Activated CD8-positive, alpha-beta T cell treated with anti-CD3 and anti-CD28 coated beads for 36 hours (primary cell): ENCODE data around the gene ERC2. TPM values are rescaled to one million over a fixed set of nuclear protein-coding genes. Genes with fewer than 3 reads are reported as not detected.

Source experiments
- ATAC-seq: fragments of 200-7000 bp; cut with Tn5 transposase; one replicate; pipeline ENCODE4 v1.10.0; 2021; ENCODE audit warnings: mild to moderate bottlenecking, moderate library complexity
- CTCF ChIA-PET: fragments of 350-600 bp; sonication (Branson Sonifier 250); formaldehyde crosslinking; loops from one replicate; lab custom pipeline; 2021; ENCODE audit warnings: antibody characterized with exemption; lab: Charles Lee
- POLR2A ChIA-PET: fragments of 350-600 bp; sonication (Branson Sonifier 250); formaldehyde crosslinking; loops from one replicate; lab custom pipeline; 2021; ENCODE audit warnings: antibody characterized with exemption; lab: Charles Lee
- DNase-seq: peaks from one replicate; pipeline ENCODE4 v3.0.0-alpha.2; 2020
- H3K27ac Mint-ChIP-seq: one replicate; pipeline ENCODE4 v1.8.0; 2021; ENCODE audit warnings: mild to moderate bottlenecking, mixed read lengths
- H3K27me3 Mint-ChIP-seq: one replicate; pipeline ENCODE4 v1.8.0; 2021; ENCODE audit warnings: mixed read lengths
- H3K36me3 Mint-ChIP-seq: one replicate; pipeline ENCODE4 v1.8.0; 2021; ENCODE audit warnings: low read depth, mixed read lengths
- H3K4me1 Mint-ChIP-seq: one replicate; pipeline ENCODE4 v1.8.0; 2021; ENCODE audit warnings: low read depth, mixed read lengths
- H3K4me3 Mint-ChIP-seq: one replicate; pipeline ENCODE4 v1.8.0; 2021; ENCODE audit warnings: mild to moderate bottlenecking, moderate library complexity, mixed read lengths
- H3K9me3 Mint-ChIP-seq: one replicate; pipeline ENCODE4 v1.8.0; 2021; ENCODE audit warnings: mixed read lengths
- CTCF ChIP-seq: fragments of 200-600 bp; IDR thresholded peaks from one replicate; pipeline ENCODE4 v1.8.0; 2022; ENCODE audit warnings: antibody characterized with exemption, mild to moderate bottlenecking
- intact Hi-C: fragments of 100-400 bp; cut with micrococcal nuclease; formaldehyde crosslinking; loops from one replicate; pipeline ENCODE4 v1.10.0; 2022
- total RNA-seq, 2 experiments: library from RNA; stranded (reverse); gene quantifications; one replicate each; pipeline ENCODE4 v1.2.3, GENCODE V29; 2021

The ERC2 gene
- total RNA-seq, 2 experiments from 2014 or later, result 0.18 to 0.52 TPM

GRCh38 chr3:56115698-56116097, 352.6 kb downstream of the ERC2 start:
- intact Hi-C loops, result no loop called here
- no peaks in the 10 kb centered on the region for H3K36me3 Mint-ChIP-seq
- no peak overlapping the region for H3K27ac Mint-ChIP-seq
- CTCF ChIA-PET, result no interaction called here
- peaks cover 13% of the 10 kb centered on the region for H3K9me3 Mint-ChIP-seq
- no peak for TF ChIP-seq CTCF
- H3K27me3 Mint-ChIP-seq, result no peaks in the 10 kb centered on the region
- no peaks in the 10 kb centered on the region for H3K4me1 Mint-ChIP-seq
- no peak for ATAC-seq
- POLR2A ChIA-PET, result no interaction called here
- no peak overlapping the region for H3K4me3 Mint-ChIP-seq
- DNase-seq, result no peak

DNA sequence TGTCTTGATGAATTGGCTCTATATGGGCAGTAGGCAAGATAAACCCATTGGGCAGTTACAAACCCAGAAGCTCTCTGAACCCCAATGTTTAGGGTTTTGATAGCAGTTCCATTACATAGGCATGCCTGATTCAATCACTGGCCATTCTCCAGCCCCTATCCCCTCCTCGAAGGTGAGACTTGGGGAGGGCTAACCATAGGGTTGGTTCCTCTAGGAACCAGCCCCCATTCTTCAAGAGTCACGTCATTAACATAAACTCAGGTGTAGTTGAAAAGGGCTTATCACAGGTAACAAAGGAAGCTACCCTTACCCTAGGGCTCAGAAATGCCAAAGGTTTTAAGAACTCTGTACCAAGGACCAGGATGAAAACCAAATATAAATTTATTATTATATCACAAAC, 353.1 kb downstream of the ERC2 start:
- no peak for DNase-seq
- no peaks in the 10 kb centered on the region for H3K27me3 Mint-ChIP-seq
- POLR2A ChIA-PET, result no interaction called here
- no peak overlapping the region for H3K4me3 Mint-ChIP-seq
- no peak for TF ChIP-seq CTCF
- intact Hi-C loops, result no loop called here
- CTCF ChIA-PET, result no interaction called here
- ATAC-seq, result no peak
- H3K4me1 Mint-ChIP-seq, result no peaks in the 10 kb centered on the region
- H3K27ac Mint-ChIP-seq, result no peak overlapping the region
- no peaks in the 10 kb centered on the region for H3K36me3 Mint-ChIP-seq
- H3K9me3 Mint-ChIP-seq, result peaks cover 13% of the 10 kb centered on the region

- Mint-ChIP-seq H3K27ac (no peak overlapping the region), H3K4me3 (no peak overlapping the region), H3K4me1 (no peaks in the 10 kb centered on the region), H3K36me3 (no peaks in the 10 kb centered on the region), H3K9me3 (peaks cover 13% of the 10 kb centered on the region), H3K27me3 (no peaks in the 10 kb centered on the region)
- ATAC-seq, result no peak
- TF ChIP-seq CTCF, result no peak
- intact Hi-C loops, result no loop called here
- CTCF ChIA-PET, result no interaction called here
- no peak for DNase-seq
- POLR2A ChIA-PET, result no interaction called here
Observed at GRCh38 chr3:56113908-56114307, 354.4 kb downstream of the ERC2 start.

DNA sequence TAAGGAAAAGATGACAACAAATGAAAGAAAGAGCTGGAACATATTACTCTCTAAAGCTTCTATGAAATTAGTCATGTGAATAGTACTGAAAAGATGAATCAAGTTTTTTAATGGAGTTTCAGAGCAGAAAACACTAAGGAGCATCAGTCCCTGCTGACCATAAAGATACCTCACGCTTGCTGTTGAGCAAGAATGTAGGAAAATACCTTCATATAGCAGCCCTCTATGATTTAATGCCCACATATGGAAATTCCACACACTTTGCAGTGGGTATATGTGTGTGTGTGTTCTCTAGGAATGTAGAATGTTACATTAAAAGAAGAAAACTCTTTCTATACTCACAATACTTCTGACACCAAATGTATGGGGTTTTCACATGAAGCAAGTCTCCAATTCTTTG, 355.0 kb downstream of the ERC2 start:
- CTCF ChIA-PET, result no interaction called here
- peaks cover 13% of the 10 kb centered on the region for H3K9me3 Mint-ChIP-seq
- ATAC-seq (no peak), DNase-seq (no peak)
- no peak overlapping the region for H3K27ac Mint-ChIP-seq
- POLR2A ChIA-PET, result no interaction called here
- H3K4me1 Mint-ChIP-seq, result no peaks in the 10 kb centered on the region
- intact Hi-C loops, result no loop called here
- TF ChIP-seq CTCF, result no peak
- H3K4me3 Mint-ChIP-seq, result no peak overlapping the region
- H3K36me3 Mint-ChIP-seq, result no peaks in the 10 kb centered on the region
- H3K27me3 Mint-ChIP-seq, result no peaks in the 10 kb centered on the region

- Mint-ChIP-seq H3K4me1 (no peaks in the 10 kb centered on the region), H3K9me3 (peaks cover 13% of the 10 kb centered on the region), H3K36me3 (no peaks in the 10 kb centered on the region), H3K27me3 (no peaks in the 10 kb centered on the region), H3K27ac (no peak overlapping the region), H3K4me3 (no peak overlapping the region)
- ChIA-PET CTCF (no interaction called here), POLR2A (no interaction called here)
- DNase-seq, result no peak
- TF ChIP-seq CTCF, result no peak
- intact Hi-C loops, result no loop called here
- no peak for ATAC-seq
Observed at GRCh38 chr3:56111606-56112304, 356.5 kb downstream of the ERC2 start.
